ENCODE data around the gene TRPM5.
A peak's percentile ranks its signal among the peaks of the same experiment; 100 is the strongest.

GRCh38 chr11:2419638-2420501 lies 24.4 kb downstream of the TRPM5 start:
- TF ChIP-seq CTCF (IDR thresholded peaks at IDR 0.05) (peak; percentile 81 to 92 (median 88)), POLR2A (IDR thresholded peaks at IDR 0.05) (peak in 1 of 2 donors; percentile 13)

Data from uterus (tissue), 2 donors.